ENCODE data around the gene RAD17.
"Not testable (repeated sequence)": the region's sequence is repeated elsewhere in the genome, so short reads cannot be mapped to it uniquely, and the experiment has no call there.

RAD17 gene

DNA sequence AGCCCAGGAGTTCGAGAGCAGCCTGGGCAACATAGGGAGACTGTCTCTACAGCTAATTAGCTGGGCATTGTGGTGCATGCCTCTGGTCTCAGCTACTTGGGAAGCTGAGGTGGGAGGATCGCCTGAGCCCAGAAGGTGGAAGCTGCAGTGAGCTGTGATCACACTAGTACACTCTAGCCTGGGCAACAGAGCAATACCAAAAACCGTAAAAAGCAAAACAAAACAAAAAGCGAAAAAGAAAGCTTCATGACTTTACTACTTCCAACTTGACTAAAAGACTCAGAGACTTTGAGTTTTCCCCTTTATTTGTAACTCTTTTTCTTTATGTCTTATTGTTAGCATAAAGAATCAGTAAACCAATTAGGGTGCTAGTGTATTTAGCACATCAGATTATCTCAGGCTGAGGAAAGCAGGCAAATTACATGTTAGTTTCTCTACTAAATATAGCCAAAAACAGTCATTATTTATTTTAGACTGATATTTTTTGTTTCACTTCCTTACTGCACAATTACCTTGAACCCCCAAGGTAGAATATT, 5.4 kb downstream of the RAD17 start:
- FAIRE-seq: no peak

DNA sequence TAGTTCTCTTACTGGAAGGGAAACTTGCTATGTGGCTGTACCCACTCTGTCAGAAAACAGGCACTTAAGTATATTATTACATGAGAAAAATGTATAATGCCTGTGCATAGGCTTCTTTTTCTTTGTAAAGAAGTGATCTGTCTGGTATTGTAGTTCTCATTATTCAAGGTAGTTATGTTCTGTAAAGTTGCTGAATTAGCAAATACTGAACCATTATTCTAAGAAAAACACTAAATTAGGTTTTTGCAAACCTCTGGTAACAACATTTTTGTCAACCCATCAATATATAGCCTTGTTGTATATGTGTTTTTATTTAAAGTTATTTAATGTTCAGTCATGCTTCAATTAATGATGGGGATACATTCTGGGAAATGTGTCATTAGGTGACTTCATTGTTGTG, 8.8 kb downstream of the RAD17 start:
- no peak for FAIRE-seq

DNA sequence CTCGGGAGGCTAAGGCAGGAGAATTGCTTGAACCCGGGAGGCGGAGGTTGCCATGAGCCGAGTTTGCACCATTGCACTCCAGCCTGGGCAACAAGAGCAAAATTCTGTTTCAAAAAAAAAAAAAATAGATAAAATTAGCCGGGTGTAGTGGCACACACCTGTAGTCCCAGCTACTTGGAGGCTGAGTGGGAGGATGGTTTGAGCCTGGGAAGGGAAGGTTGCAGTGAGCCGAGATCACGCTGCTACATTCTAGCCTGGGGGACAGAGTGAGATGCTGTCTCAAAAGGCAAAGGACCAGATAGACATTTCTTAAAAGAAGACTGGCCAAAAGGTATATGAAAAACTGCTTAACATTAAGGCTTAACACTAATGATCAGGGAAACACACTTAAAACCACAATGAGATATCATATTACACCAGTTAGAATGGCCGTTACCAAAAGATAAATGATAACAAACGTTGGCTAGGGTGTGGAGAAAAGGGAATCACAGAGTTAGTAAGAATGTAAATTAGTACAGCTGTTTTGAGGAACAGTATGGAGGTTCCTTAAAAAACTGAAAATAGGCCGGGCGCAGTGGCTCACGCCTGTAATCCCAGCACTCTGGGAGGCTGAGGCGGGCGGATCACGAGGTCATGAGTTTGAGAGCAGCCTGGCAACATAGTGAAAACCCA, 35.2 kb downstream of the RAD17 start:
- FAIRE-seq: no peak

DNA sequence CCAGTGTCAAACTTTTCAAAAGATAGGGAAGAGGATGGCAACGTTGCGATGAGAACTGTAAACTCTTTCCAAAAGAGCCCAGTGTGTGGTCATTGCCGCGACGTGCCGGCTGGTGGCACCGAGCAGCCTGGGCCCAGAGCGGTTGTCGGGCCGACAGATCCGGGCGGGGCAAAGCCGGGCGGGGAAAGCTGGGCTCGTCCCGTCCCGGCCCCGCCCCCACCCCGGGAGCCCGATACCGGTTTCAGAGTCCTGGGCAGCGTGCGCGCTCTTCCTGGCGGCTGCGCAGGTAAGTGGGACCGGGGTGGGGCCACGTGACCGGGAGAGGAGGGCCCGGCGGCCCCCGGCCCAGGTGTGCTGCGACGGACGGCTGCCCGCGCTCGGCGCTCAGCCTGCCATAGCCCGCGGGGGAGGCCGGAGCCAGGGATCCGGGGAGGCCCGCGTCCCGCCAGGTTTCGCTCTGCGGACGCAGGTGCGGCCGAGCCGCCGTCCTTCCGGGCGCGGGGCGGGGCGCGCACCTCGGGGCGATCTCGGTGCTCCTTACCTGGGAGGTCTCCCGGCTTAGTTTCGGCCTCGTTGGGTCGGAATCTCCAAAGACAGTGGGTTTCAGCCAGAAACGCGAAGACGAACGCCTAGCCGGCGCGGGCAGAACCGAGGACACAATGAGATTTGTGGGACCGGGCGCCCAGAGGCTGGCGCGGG, 45.4 kb downstream of the RAD17 start, which contains the start of gene MARVELD2:
Gene MARVELD2, plus strand, starts transcription at position 232 of the 699 bp plus-strand sequence. CDS start 4,270 bp downstream, outside the sequence.
- no peak for FAIRE-seq

DNA sequence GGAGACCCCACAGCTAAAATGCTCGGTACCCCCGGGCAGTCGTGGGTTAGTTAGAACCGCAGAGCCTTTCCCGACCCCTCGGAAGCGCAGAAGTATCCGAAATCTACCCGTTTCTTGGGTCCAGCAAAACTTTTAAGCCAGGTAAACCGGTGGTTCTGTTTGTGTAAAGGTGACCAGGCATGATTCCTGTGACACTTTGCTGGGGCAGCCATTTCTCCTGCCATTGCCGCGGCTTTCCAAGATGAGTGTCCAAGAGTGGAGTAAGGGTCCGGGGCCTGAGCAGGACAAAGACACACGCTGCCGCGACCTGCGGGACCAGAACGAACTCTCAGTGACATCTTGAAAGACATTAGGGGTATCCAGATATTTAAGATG, 46.0 kb downstream of the RAD17 start:
- no peak for FAIRE-seq

DNA sequence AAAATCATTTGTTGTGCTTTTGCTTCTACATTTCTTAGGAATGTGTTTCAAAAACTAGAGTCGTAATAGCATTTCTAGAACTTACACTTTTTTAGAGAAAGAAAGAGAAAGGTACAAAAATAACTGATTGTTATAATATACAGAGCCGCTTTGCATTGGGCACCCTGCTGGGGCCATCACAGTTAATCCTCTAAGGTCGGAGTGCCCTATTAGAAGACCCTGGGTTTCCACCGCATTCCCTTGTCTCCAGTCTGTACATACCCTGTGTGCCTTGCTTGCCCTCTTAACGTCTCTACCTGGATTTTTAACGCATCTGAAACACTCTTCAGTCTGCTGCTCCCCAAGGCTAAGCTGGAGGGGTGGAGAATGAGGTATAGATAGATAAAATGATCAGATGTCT, 46.6 kb downstream of the RAD17 start:
- no peak for FAIRE-seq

DNA sequence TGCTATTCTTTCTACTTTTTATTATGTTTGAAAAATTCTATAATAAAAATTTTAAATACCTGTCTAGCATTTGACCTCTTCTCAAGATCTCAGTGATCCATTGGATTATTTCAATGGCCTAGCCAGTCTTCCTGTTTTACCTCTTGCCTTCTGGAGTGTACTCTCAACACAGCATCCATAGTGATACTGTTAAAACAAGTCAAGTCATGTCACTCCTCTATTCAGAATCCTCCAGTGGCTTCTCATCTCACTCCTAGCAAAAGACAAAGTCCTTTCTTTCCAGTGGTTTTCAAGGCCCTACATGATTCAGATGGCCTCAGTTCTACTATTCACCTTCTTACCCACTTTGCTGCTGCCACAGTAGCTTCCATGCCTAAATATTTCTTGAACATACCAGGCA, 47.1 kb downstream of the RAD17 start:
- FAIRE-seq: no peak

DNA sequence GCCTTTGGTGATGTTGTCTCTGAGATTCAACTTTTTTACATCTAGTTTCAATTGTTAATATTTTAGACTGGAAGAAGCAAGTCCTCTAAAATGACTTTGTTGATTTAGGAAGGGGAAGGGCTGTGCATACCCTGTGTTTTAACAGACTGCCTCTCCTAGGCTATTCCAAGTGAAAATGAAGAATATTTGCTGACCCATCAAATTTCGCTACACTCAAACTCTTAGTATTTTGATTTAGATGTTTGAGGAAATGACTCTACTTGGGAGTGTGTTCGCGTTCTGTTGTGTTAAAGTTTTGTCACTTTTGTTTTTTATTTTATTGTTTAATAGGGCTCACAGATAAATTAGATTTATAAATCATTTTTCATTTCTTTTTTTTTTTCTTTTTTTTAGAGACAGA, 48.9 kb downstream of the RAD17 start:
- FAIRE-seq: no peak

DNA sequence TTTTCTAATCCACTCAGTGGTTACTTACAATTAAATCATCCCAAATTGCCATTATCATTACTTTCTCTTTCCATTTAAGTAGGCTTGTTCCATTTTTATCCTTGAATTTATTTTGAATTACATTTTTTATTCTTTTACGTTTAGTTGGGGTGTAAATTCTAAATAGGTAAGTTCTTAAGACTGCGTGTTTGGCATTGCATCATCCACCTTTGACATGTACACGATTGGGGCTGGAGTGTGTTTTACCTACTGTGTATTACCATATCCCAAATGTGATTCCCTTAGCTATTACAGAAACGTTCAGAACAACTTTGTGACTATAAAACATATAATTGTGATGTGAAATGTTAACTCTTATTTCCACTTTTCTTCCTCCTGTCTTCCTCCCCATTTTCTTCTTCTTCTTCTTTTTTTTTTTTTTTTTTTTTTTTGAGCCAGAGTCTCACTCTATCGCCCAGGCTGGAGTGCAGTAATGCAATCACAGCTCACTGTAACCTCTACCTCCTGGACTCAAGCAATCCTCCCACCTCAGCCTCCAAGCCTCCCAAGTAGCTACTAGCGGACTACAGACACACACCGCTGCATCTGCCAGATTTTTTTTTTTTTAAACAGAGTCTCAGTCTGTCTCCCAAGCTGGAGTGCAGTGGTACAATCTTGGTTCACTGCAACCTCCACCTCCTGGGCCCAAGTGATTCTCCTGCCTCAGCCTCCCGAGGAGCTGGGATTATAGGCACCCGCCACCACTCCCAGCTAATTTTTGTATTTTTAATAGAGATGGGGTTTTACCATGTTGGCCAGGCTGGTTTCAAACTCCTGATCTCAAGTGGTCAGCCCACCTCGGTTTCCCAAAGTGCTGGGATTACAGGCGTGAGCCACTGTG, 62.0 kb downstream of the RAD17 start:
- no peak for FAIRE-seq

DNA sequence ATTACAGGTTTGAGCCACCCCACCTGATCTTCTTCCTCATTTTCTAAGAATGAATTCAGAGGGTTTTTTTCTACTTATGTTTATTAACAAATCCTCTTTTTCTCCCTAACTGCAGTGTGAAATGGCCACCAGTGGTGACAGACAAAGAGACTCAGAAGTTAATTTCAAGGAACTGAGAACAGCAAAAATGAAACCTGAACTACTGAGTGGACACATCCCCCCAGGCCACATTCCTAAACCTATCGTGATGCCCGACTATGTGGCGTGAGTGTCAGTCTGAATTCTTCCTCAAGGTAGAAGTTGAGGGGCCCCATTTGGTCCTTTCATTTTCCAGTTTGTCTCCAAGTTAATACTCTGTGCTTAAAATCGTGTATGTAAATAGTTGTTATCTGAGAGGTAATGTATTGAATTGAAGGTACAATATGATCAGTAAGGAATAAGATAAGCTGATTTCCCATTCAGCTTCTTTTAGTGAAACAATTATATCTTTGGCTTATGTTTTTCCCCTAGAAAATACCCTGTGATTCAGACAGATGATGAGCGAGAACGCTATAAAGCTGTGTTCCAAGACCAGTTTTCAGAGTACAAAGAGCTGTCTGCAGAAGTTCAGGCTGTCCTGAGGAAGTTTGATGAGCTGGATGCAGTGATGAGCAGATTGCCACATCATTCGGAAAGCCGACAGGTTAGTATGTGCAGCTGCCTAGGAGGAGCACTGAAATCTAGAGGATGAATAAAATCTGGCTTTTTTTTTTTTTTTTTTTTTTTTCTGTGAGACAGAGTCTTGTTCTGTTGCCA, 63.0 kb downstream of the RAD17 start:
- FAIRE-seq: no peak

DNA sequence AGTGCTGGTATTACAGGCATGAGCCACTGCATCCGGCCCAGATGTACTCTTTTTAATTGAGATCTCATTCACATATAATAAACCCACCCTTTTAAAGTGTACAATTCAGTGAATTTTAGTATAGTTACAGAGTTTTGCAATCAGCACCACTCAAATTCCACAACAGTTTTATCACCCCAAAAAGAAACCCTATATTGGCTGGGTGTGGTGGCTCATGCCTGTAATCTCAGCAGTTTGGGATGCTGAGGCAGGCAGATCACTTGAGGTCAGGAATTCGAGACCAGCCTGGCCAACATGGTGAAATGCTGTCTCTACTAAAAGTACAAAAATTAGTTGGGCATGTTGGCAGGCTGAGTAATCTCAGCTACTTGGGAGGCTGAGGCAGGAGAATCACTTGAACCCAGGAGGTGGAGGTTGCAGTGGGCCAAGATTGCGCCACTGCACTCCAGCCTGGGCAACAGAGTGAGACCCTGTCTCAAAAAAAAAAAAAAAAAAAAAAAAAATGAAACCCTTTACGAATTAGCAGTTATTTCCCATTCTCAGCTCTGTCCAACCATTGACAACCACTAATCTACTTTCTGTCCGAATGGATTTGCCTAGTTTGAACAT, 65.8 kb downstream of the RAD17 start:
- not testable (repeated sequence) for FAIRE-seq

DNA sequence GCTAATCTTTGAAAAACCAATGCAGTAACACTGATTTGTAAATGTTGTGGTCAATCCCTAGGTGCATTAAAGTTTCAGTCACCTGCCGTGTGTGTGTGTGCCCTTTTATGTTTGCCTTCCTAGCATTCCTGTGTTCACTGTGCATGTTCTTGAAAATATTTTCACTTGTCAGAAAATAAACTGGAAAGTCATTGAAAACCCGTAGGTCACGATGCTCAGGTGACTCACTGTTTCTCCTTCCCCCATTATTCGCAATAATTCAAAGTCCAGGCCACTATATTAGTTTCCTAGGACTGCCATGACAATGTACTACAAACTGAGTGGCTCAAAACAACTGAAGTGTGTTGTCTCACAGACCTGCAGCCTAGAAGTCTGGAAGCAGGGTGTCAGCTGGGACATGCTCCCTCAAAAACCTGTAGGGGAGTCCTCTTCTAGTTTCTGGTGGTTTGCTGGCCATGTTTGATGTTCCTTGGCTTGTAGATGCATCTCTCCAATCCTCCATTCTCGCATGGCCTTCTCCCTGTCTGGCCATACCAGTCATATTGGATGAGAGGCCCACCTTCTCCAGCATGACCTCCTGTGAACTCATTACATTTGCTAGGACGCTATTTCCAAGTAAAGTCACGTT, 74.6 kb downstream of the RAD17 start:
- FAIRE-seq: no peak

DNA sequence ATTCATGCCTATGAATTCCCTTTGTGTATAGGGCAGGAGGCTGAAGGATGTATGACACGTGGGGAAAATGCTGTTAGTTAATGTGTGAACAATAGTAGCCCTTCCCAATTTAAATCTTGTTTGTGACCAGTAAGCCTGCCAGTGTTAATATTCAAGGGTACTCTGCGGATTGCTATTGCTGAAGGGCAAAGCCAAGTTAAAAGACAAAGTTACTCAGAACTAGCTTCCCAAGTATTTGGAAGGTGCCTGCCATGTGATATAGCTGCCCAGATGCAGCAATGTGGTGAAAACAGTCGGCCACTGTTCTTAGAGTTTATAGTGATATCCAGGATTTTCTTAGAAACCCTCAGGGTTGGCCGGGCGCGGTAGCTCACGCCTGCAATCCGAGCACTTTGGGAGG, 79.9 kb downstream of the RAD17 start:
- FAIRE-seq: no peak

DNA sequence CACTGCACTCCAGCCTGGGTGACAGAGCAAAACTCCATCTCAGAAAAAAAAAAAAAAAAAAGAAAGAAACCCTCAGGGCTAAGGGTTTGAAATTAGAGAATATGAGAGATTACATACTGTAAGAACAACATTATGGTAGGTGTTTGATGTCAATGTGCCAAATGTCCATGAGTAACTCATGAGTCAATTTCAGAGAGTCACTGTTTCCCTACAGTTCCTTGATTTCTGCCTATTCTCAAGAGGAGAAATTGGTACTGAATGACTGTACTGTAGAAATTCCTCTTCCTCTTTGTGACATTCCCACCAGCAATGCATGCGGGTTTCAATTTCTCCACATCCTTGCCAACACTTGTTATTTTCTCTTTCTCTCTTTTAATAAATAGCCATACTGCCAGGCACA, 80.5 kb downstream of the RAD17 start:
- FAIRE-seq: no peak

DNA sequence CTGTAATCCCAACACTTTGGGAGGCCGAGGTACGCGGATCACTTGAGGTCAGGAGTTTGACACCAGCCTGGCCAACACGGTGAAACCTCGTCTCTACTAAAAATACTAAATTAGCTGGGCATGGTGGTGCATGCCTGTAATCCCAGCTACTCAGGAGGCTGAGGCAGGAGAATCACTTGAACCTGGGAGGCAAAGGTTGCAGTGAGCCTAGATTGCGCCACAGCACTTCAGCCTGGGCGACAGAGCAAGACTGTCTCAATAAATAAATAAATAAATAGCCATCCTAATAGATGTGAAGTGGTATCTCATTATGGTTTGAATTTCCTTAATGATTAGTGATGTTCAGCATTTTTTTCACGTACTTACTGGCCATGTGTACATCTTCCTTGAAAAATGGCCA, 80.9 kb downstream of the RAD17 start:
- FAIRE-seq: not testable (repeated sequence)

DNA sequence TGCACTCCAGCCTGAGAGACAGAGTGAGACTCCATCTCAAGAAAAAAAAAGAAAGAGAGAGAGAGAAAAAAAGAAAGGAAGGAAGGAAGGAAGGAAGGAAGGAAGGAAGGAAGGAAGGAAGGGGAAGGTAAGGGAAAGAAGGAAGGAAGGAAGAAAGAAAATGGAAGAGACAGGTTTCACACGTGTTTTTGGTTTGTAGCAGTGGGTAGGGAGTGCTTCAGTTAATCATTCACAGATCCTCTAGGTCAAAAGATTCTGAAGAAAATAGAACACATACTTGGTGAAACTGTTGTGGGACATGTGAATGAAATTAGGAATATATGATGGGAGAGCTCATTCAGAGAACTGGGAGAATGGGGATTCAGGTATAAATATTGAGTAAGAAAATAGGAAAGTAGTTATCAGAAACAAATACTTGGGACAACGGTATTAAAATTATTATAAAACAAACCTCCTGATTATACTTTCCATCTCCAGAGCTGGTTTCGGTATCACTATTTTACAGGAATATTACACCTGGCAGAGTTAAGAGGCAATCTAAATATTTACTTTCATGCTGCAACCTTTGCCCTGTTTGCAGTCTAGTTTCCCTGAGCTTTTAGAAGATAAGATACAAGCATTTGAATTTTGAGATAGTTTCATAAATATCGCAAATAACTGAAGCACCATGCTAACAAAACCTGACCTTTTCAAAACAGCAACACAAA, 82.5 kb downstream of the RAD17 start:
- FAIRE-seq: no peak

DNA sequence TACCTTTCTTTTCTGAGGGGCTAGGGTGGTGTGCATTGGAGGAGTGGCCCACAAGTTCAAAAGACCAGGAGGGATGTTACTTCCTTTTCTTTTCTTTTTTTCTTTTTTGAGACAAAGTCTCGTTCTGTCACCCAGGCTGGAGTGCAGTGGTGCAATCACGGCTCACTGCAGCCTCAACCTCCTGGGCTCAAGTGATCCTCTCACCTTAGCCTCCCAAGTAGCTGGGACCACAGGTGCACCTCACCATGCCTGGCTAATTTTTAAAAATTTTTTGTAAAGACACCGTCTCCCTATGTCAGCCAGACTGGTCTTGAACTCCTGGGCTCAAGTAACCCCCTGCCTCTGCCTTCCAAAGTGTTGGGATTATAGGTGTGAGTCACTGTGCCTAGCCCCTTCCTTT, 83.9 kb downstream of the RAD17 start:
- FAIRE-seq: not testable (repeated sequence)

DNA sequence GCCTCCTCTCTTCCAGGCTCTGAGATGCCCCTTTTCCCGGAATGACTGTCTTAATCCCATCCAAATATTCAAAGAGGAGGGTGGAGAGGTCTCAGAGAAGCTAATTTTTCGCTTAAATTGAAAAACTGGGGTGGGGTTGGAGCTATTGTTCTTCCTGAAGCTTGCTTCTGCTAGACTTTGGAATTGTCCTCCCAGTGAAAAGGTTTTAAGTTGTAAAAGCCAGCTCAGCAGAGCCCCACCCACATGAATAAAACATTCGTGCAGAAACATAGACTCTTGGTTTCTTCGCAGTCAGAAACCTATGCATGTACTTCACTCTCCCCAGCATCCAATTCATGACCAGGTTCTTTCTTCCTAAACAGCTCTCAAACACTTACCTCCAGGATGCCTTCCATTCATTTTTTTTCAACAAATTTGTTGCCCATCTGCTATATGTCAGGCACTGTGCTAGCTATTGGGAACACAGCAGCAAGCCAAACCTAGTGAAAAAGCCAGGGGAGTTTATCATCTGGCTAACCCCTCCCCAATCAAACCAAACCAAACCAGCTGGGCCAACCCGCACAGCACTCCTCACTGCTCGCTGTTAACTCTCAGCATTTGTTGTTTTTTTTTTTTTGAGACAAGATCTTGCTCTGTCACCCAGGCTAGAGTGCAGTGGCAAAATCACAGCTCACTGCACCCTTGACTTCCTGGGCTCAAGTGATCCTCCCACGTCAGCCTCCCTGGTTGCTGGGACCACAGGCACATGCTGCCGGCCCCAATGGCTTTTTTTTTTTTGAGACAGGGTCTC, 85.0 kb downstream of the RAD17 start:
- no peak for FAIRE-seq

DNA sequence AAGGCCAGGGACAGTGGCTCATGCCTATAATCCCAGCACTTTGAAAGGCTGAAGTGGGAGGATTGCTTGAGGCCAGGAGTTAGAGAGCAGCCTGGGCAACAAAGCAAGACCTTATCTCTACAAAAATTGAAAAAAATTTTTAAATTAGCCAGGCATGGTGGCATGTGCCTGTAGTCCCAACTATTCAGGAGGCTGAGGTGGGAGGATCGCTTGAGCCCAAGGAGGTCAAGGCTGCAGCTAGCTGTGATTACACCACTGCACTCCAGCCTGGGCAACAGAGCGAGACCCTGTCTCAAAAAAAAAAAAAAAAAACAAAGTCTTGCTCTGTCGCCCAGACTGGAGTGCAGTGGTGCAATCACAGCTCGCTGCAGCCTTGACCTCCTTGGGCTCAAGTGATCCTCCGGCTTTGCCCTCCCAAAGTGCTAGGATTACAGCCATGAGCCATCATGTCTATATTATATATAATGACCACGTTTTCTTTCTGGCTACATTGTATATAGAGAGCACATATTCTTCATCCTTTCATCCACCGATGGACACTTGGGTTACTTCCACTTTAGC, 85.9 kb downstream of the RAD17 start:
- not testable (repeated sequence) for FAIRE-seq

DNA sequence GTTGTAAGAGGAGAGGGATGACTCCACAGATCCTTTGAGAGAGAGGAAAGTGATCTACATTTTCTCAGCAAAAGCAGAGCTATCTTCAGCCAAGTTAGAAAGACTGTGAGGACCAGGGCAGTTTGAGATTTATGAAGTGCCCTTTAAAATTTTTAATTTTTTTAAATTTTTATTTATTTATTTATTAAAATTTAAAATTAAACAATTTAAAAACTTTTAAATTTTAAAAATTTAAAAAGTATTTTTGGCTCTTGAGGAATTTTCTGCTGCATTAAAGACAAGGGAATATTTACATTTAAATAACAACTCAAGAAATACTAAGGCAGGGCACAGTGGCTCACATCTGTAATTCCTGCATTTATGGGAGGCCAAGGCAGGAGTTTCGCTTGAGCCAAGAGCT, 92.6 kb downstream of the RAD17 start:
- no peak for FAIRE-seq

Data from endometrium (tissue), 2 donors.